DND-41 (cell line): Measurements from ENCODE around the gene FOXD2.

Source experiments
- ATAC-seq: fragments of 200-7000 bp; cut with Tn5 transposase; 3 replicates; pipeline ENCODE4 v1.9.1; 2021; ENCODE audit warnings: low read depth; ENCODE audit not compliant: insufficient read depth
- DNase-seq: peaks from one replicate; pipeline ENCODE4 v3.0.0-alpha.2; 2020
- H2AFZ ChIP-seq: 2 replicates; pipeline ENCODE4 v1.6.0; 2012; ENCODE audit warnings: low read depth, low read length
- H3K27ac ChIP-seq: 2 replicates; pipeline ENCODE4 v1.5.1; 2012; ENCODE audit warnings: low read length, inconsistent platforms
- H3K27me3 ChIP-seq: fragments of 200-600 bp; sonication (generic); 2 replicates; pipeline ENCODE4 v1.6.0; 2012; ENCODE audit warnings: low read length, mild to moderate bottlenecking, inconsistent platforms; ENCODE audit not compliant: insufficient read depth, poor library complexity
- H3K36me3 ChIP-seq: 2 replicates; pipeline ENCODE4 v1.5.1; 2012; ENCODE audit warnings: low read length, inconsistent platforms; ENCODE audit not compliant: insufficient read depth
- H3K4me1 ChIP-seq: 2 replicates; pipeline ENCODE4 v1.5.1; 2012; ENCODE audit warnings: mild to moderate bottlenecking, low read length; ENCODE audit not compliant: insufficient read depth
- H3K4me2 ChIP-seq: 2 replicates; pipeline ENCODE4 v1.6.0; 2012; ENCODE audit warnings: mild to moderate bottlenecking, moderate library complexity, low read length, inconsistent platforms; ENCODE audit not compliant: insufficient read depth
- H3K4me3 ChIP-seq, 2 experiments: fragments of 200-600 bp in 1 of 2; shearing (Covaris generic) in 1 of 2; 2 replicates each; pipeline ENCODE4 v1.5.1; 2012 to 2016; ENCODE audit warnings: inconsistent platforms in 2 of 2, low read length in 2 of 2, mild to moderate bottlenecking in 2 of 2, low read depth in 1 of 2, moderate library complexity in 1 of 2
- H3K79me2 ChIP-seq: 2 replicates; pipeline ENCODE4 v1.6.0; 2012; ENCODE audit warnings: low read length, inconsistent platforms; ENCODE audit not compliant: insufficient read depth
- H3K9ac ChIP-seq: 2 replicates; pipeline ENCODE4 v1.6.0; 2012; ENCODE audit warnings: low read depth, mild to moderate bottlenecking, inconsistent platforms, low read length, moderate library complexity
- H3K9me3 ChIP-seq: 2 replicates; pipeline ENCODE4 v1.5.1; 2012; ENCODE audit warnings: low read length, moderate library complexity, mild to moderate bottlenecking, inconsistent platforms; ENCODE audit not compliant: insufficient read depth, severe bottlenecking
- H4K20me1 ChIP-seq: 2 replicates; pipeline ENCODE4 v1.6.0; 2012; ENCODE audit warnings: low read length; ENCODE audit not compliant: insufficient read depth
- CTCF ChIP-seq: IDR thresholded peaks from 2 replicates; pipeline ENCODE4 v1.5.1; 2012; ENCODE audit warnings: borderline replicate concordance, low read length, moderate library complexity, mild to moderate bottlenecking; ENCODE audit not compliant: poor library complexity, severe bottlenecking; ENCODE audit errors: extremely low read depth
- EZH2 ChIP-seq: IDR thresholded peaks from 3 replicates; pipeline ENCODE4 v1.6.1; 2012; ENCODE audit warnings: borderline replicate concordance, low read depth, mild to moderate bottlenecking, moderate library complexity, low read length, inconsistent platforms; ENCODE audit not compliant: severe bottlenecking

Gene FOXD2

DNA sequence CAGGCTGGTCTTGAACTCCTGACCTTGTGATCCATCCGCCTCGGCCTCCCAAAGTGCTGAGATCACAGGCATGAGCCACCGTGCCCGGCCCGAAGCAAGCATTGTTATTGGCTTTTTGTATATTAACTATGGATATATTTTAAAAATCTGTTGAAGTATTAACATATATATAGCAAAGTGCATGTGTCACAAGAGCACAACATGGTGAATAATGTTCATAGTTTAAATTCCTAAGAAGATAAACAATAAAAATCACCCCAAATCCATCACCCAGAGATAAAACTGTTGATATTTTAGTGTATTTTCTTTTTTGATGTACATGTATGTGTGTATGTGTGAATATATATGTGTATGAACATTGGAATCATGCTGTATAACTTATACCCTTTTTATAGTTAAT lies 30.9 kb upstream of the FOXD2 start:
- H3K9ac ChIP-seq = no peak overlapping the region
- no peak overlapping the region for H3K27ac ChIP-seq
- no peak overlapping the region for H2AFZ ChIP-seq
- H3K4me2 ChIP-seq = no peak overlapping the region
- H3K4me1 ChIP-seq = no peaks in the 10 kb centered on the region
- no peak for ATAC-seq
- no peaks in the 10 kb centered on the region for H3K36me3 ChIP-seq
- no peak overlapping the region for H3K4me3 ChIP-seq
- TF ChIP-seq EZH2 = no peak
- TF ChIP-seq CTCF = no peak
- no peaks in the 10 kb centered on the region for H3K27me3 ChIP-seq
- H4K20me1 ChIP-seq = peaks cover 4% of the 10 kb centered on the region; the same call in 1 of the 2 replicates
- DNase-seq = no peak
- no peaks in the 10 kb centered on the region for H3K9me3 ChIP-seq
- H3K79me2 ChIP-seq = no peaks in the 10 kb centered on the region

- ATAC-seq (no peak), DNase-seq (no peak)
- Histone ChIP-seq H3K9ac (no peak overlapping the region), H4K20me1 (peaks cover 4% of the 10 kb centered on the region; the same call in 1 of the 2 replicates), H2AFZ (no peak overlapping the region), H3K79me2 (no peaks in the 10 kb centered on the region), H3K9me3 (no peaks in the 10 kb centered on the region), H3K4me1 (no peaks in the 10 kb centered on the region), H3K27me3 (no peaks in the 10 kb centered on the region), H3K4me2 (no peak overlapping the region), H3K4me3 (no peak overlapping the region), H3K36me3 (no peaks in the 10 kb centered on the region), H3K27ac (no peak overlapping the region)
- TF ChIP-seq EZH2 = no peak
- no peak for TF ChIP-seq CTCF
Measured at GRCh38 chr1:47407481-47407880, 30.4 kb upstream of the FOXD2 start.

DNA sequence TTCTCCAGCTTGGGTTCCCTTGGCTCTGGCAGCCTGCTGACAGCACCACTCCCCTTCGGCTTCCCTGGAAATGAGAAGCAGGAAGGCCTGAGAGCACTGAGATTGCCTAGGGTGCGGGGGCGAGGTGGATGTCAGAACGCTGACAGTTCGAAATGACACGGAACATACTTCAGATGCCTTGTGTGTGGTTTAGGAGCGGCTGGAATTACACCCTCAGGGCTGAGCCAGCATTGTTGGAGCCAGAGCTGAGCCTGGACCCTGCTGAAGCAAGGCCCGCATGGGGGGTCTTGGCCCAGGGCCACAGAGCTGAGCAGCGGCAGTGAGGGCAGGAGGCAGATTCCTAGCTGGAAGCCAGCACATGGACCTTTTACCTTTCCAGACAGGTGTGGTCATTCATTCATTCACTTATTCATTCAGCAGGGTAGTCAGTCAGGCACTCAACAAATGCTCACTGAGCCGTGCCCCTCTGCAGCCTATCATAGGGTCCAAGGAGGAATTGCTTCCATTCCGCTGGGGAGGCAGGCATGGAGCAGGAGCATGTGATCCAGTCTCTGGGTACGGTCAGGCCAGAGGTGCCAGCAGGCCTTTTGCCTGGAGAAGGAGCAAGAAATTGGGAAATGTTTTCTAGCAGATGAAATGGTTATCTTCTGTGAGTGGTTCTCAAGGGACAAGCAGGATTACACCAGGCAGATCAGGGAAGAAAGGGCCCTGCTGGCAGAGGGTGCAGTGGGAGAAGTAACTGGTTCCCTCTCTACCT lies 28.4 kb upstream of the FOXD2 start:
- no peak overlapping the region for H3K9ac ChIP-seq
- H3K27ac ChIP-seq = no peak overlapping the region
- TF ChIP-seq EZH2 (no peak), CTCF (no peak)
- no peaks in the 10 kb centered on the region for H3K79me2 ChIP-seq
- DNase-seq (no peak), ATAC-seq (no peak)
- peaks cover 7% of the 10 kb centered on the region for H4K20me1 ChIP-seq
- H3K4me2 ChIP-seq = no peak overlapping the region
- no peaks in the 10 kb centered on the region for H3K36me3 ChIP-seq
- H3K27me3 ChIP-seq = no peaks in the 10 kb centered on the region
- H3K9me3 ChIP-seq = no peaks in the 10 kb centered on the region
- H2AFZ ChIP-seq = no peak overlapping the region
- no peak overlapping the region for H3K4me3 ChIP-seq
- no peaks in the 10 kb centered on the region for H3K4me1 ChIP-seq

- Histone ChIP-seq H3K4me3 (no peak overlapping the region), H3K9ac (no peak overlapping the region), H2AFZ (no peak overlapping the region), H3K9me3 (no peaks in the 10 kb centered on the region), H3K27ac (no peak overlapping the region), H3K36me3 (no peaks in the 10 kb centered on the region), H3K4me2 (no peak overlapping the region), H3K79me2 (no peaks in the 10 kb centered on the region), H3K27me3 (no peaks in the 10 kb centered on the region), H4K20me1 (peaks cover 7% of the 10 kb centered on the region), H3K4me1 (no peaks in the 10 kb centered on the region)
- DNase-seq = no peak
- ATAC-seq = no peak
- TF ChIP-seq EZH2 (no peak), CTCF (no peak)
Measured at GRCh38 chr1:47410068-47410455, 27.8 kb upstream of the FOXD2 start.
